Omental fat pad (tissue), 4 donors: ENCODE data around the gene RTP3. TPM values are rescaled to one million over a fixed set of nuclear protein-coding genes. Genes with fewer than 3 reads are reported as not detected.

Experiments
- total RNA-seq, 4 donors: library from RNA; depleted of rRNA; stranded (reverse); fragments of >200 nt; gene quantifications; one replicate each; pipeline ENCODE4 v1.1.0, GENCODE V29; 2016

RTP3 gene
- total RNA-seq, 4 donors from 2014 or later: not detected

Other genes starting within 250 kb of the RTP3 start
- gene CCR2, start 143.9 kb upstream of the RTP3 start, total RNA-seq: 1 to 10 TPM; 1.3 to 5.4 (median 4.1) TPM
- 1 to 10 TPM in 2 of 4 donors, under 1 TPM in 2; 0.16 to 5.2 (median 0.78) TPM for gene CCR5, start 127.0 kb upstream of the RTP3 start, total RNA-seq
- gene CCRL2, start 90.7 kb upstream of the RTP3 start, total RNA-seq: 10 to 100 TPM in 3 of 4 donors, 1 to 10 TPM in 1; 6.8 to 17.8 (median 12.8) TPM
- 1 to 10 TPM; 3.0 to 9.6 (median 6.9) TPM for gene LTF, start 33.1 kb upstream of the RTP3 start, total RNA-seq
- 1 to 10 TPM; 2.0 to 6.9 (median 3.8) TPM for gene LRRC2, start 68.3 kb downstream of the RTP3 start, total RNA-seq
- gene FAM240A, start 114.5 kb downstream of the RTP3 start, total RNA-seq: not detected
- 10 to 100 TPM in 1 of 4 donors, 1 to 10 TPM in 3; 3.7 to 30.6 (median 6.7) TPM for gene ALS2CL, start 195.7 kb downstream of the RTP3 start, total RNA-seq
- gene TMIE, start 203.4 kb downstream of the RTP3 start, total RNA-seq: under 1 TPM in 1 of 4 donors, not detected in 3; 0.79 TPM
- gene PRSS50, start 219.9 kb downstream of the RTP3 start, total RNA-seq: under 1 TPM in 1 of 4 donors, not detected in 3; 0.32 TPM